Endodermal cell (in vitro differentiated cells): ENCODE measurements around the gene KAZN. TPM values are rescaled to one million over a fixed set of nuclear protein-coding genes. Genes with fewer than 3 reads are reported as not detected.

Source experiments
- DNase-seq: peaks from one replicate; pipeline ENCODE4 v3.0.0-alpha.2; 2017
- H3K27ac ChIP-seq: 2 replicates; pipeline ENCODE4 v1.5.1; 2013; ENCODE audit warnings: mild to moderate bottlenecking, low read depth, low read length, moderate library complexity
- H3K27me3 ChIP-seq: 2 replicates; pipeline ENCODE4 v1.6.1; 2013; ENCODE audit warnings: mild to moderate bottlenecking, low read length, moderate library complexity; ENCODE audit not compliant: insufficient read depth, control insufficient read depth, poor library complexity, severe bottlenecking
- H3K36me3 ChIP-seq: 2 replicates; pipeline ENCODE4 v1.7.0; 2013; ENCODE audit warnings: mild to moderate bottlenecking, low read length, moderate library complexity; ENCODE audit not compliant: control insufficient read depth, insufficient read depth
- H3K4me1 ChIP-seq: one replicate; pipeline ENCODE4 v1.7.0; 2013; ENCODE audit warnings: low read length; ENCODE audit not compliant: control insufficient read depth, insufficient read depth
- H3K4me3 ChIP-seq: 2 replicates; pipeline ENCODE4 v1.5.1; 2013; ENCODE audit warnings: mild to moderate bottlenecking, low read length, moderate library complexity
- H3K9ac ChIP-seq: 2 replicates; pipeline ENCODE4 v1.6.1; 2013; ENCODE audit warnings: mild to moderate bottlenecking, low read length, moderate library complexity; ENCODE audit not compliant: poor library complexity, severe bottlenecking; ENCODE audit errors: extremely low read depth
- H3K9me3 ChIP-seq: 2 replicates; pipeline ENCODE4 v1.6.1; 2013; ENCODE audit warnings: mild to moderate bottlenecking, low read length, moderate library complexity; ENCODE audit not compliant: control insufficient read depth
- H3K27ac Mint-ChIP-seq: 2 replicates; pipeline ENCODE4 v1.8.0; 2020; ENCODE audit warnings: mixed read lengths
- H3K27me3 Mint-ChIP-seq: 2 replicates; pipeline ENCODE4 v1.8.0; 2021; ENCODE audit warnings: mild to moderate bottlenecking, mixed read lengths; ENCODE audit not compliant: insufficient read depth
- H3K36me3 Mint-ChIP-seq: 2 replicates; pipeline ENCODE4 v1.8.0; 2020; ENCODE audit warnings: low read depth, mixed read lengths
- H3K4me1 Mint-ChIP-seq: 2 replicates; pipeline ENCODE4 v1.8.0; 2020; ENCODE audit warnings: mixed read lengths
- H3K4me3 Mint-ChIP-seq: 2 replicates; pipeline ENCODE4 v1.8.0; 2020; ENCODE audit warnings: mild to moderate bottlenecking, moderate library complexity, mixed read lengths
- H3K9me3 Mint-ChIP-seq: 2 replicates; pipeline ENCODE4 v1.8.0; 2020; ENCODE audit warnings: mild to moderate bottlenecking, mixed read lengths
- CTCF ChIP-seq: fragments of 200-600 bp; sonication (generic); conservative IDR thresholded peaks from 2 replicates; pipeline ENCODE4 v1.5.0; 2021; ENCODE audit warnings: antibody characterized with exemption, mild to moderate bottlenecking
- WGBS, 2 experiments: methylation state at CpG; one replicate each; pipeline versions ENCODE4 v1.1.5 to v1.1.7; 2013; ENCODE audit warnings: missing lambda C conversion rate in 2 of 2, mixed read lengths in 1 of 2; ENCODE audit not compliant: insufficient coverage in 1 of 2, insufficient read length in 1 of 2; 5-methylcytosine and 5-hydroxymethylcytosine counted together
- total RNA-seq, 2 donors: library from RNA; stranded (reverse); fragmentation: NEBNext Ultra II Directional in 1 of 2; extraction: Animal tissue kit (Norgen Biotek cat#: 25700) in 1 of 2; gene quantifications; 2 replicates in 1 of 2; 3 replicates in 1 of 2; pipeline ENCODE4 v1.2.1, GENCODE V29; 2021

The KAZN gene
- total RNA-seq, 2 donors from 2014 or later = 12.4 to 13.9 TPM

- no peak for DNase-seq
- Histone ChIP-seq H3K9ac (no peak overlapping the region), H3K4me3 (no peak overlapping the region), H3K9me3 (no peaks in the 10 kb centered on the region), H3K27me3 (no peaks in the 10 kb centered on the region), H3K27ac (no peak overlapping the region), H3K4me1 (no peaks in the 10 kb centered on the region), H3K36me3 (no peaks in the 10 kb centered on the region)
- WGBS, 2 experiments = 88 to 91% methylated on average over 4 to 5 of the region's 5 CpGs
- no peaks in the 10 kb centered on the region for H3K36me3 Mint-ChIP-seq
- no peak overlapping the region for H3K27ac Mint-ChIP-seq
- no peak overlapping the region for H3K4me3 Mint-ChIP-seq
- TF ChIP-seq CTCF = no peak
- H3K9me3 Mint-ChIP-seq = no peaks in the 10 kb centered on the region
- H3K4me1 Mint-ChIP-seq = no peaks in the 10 kb centered on the region
- H3K27me3 Mint-ChIP-seq = no peaks in the 10 kb centered on the region
Measured at GRCh38 chr1:14794906-14795305, 196.4 kb downstream of the KAZN start.

GRCh38 chr1:14795589-14795988 lies 197.1 kb downstream of the KAZN start:
- no peak for DNase-seq
- no peak for TF ChIP-seq CTCF
- 93 to 95% methylated on average over 3 of the region's 3 CpGs for WGBS, 2 experiments
- Histone ChIP-seq H3K9me3 (no peaks in the 10 kb centered on the region), H3K36me3 (no peaks in the 10 kb centered on the region), H3K27ac (no peak overlapping the region), H3K9ac (no peak overlapping the region), H3K27me3 (no peaks in the 10 kb centered on the region), H3K4me3 (no peak overlapping the region), H3K4me1 (no peaks in the 10 kb centered on the region)
- Mint-ChIP-seq H3K4me3 (no peak overlapping the region), H3K27ac (no peak overlapping the region), H3K36me3 (no peaks in the 10 kb centered on the region), H3K27me3 (no peaks in the 10 kb centered on the region), H3K4me1 (no peaks in the 10 kb centered on the region), H3K9me3 (no peaks in the 10 kb centered on the region)

GRCh38 chr1:14800014-14800413 lies 201.5 kb downstream of the KAZN start:
- H3K27me3 Mint-ChIP-seq = no peaks in the 10 kb centered on the region
- Histone ChIP-seq H3K9me3 (no peaks in the 10 kb centered on the region), H3K4me3 (no peak overlapping the region), H3K27ac (no peak overlapping the region), H3K9ac (no peak overlapping the region), H3K4me1 (no peaks in the 10 kb centered on the region), H3K27me3 (no peaks in the 10 kb centered on the region), H3K36me3 (no peaks in the 10 kb centered on the region)
- H3K4me1 Mint-ChIP-seq = no peaks in the 10 kb centered on the region
- no peak overlapping the region for H3K4me3 Mint-ChIP-seq
- no peaks in the 10 kb centered on the region for H3K36me3 Mint-ChIP-seq
- no peak for TF ChIP-seq CTCF
- DNase-seq = no peak
- no peak overlapping the region for H3K27ac Mint-ChIP-seq
- H3K9me3 Mint-ChIP-seq = peaks cover 3% of the 10 kb centered on the region
- WGBS, 2 experiments = 90 to 92% methylated on average over 3 to 5 of the region's 5 CpGs
